GM12878 (cell line): ENCODE results near the gene MYCN. TPM values are rescaled to one million over a fixed set of nuclear protein-coding genes. Genes with fewer than 3 reads are reported as not detected.

Experiments
- ATAC-seq: fragments of 200-7000 bp; cut with Tn5 transposase; 3 replicates; pipeline ENCODE4 v1.9.1; 2020; ENCODE audit warnings: mild to moderate bottlenecking, moderate library complexity
- BruUV-seq: library from RNA; stranded (reverse); fragments of 400-500 nt; replicated peaks from 2 replicates; lab custom pipeline; 2021; lab: Mats Ljungman, UMichigan
- CTCF ChIA-PET: fragments of 300-600 bp; sonication (Branson Sonifier 250); formaldehyde crosslinking; extraction: SDS; loops from one replicate; lab custom pipeline; 2021; ENCODE audit warnings: inconsistent platforms; lab: Yijun Ruan, JAX
- POLR2A ChIA-PET: fragments of 350-600 bp; formaldehyde crosslinking; extraction: SDS; loops from one replicate; lab custom pipeline; 2021; ENCODE audit warnings: inconsistent platforms; lab: Charles Lee
- RAD21 ChIA-PET: fragments of 300-600 bp; sonication (Branson Sonifier 250); formaldehyde crosslinking; loops from one replicate; lab custom pipeline; 2023; ENCODE audit warnings: antibody characterized with exemption; ENCODE audit not compliant: unreplicated experiment; lab: Charles Lee
- SMC1A ChIA-PET: fragments of 300-600 bp; sonication (Branson Sonifier 250); formaldehyde crosslinking; loops from one replicate; lab custom pipeline; 2023; ENCODE audit not compliant: unreplicated experiment, uncharacterized antibody; lab: Charles Lee
- DNase-seq: peaks from one replicate; pipeline ENCODE4 v3.0.0-alpha.2; 2011; ENCODE audit warnings: low read depth, low spot score
- FAIRE-seq: peaks from 3 replicates; lab custom pipeline; 2011; peaks lifted over from hg19 to GRCh38; lab: Jason Lieb, UNC
- H2AFZ ChIP-seq: 2 replicates; pipeline ENCODE4 v1.6.0; 2011; ENCODE audit warnings: low read depth, low read length, control low read depth; ENCODE audit not compliant: control insufficient read depth
- H3K27ac ChIP-seq: 2 replicates; pipeline ENCODE4 v1.5.1; 2011; ENCODE audit warnings: control low read depth; ENCODE audit not compliant: control insufficient read depth, insufficient read depth
- H3K27me3 ChIP-seq, 2 experiments: replicated peaks in 1 of 2; 2 replicates each; pipeline versions ENCODE4 v1.6.0 to v1.6.1; 2011; ENCODE audit warnings: low read length in 1 of 2; ENCODE audit not compliant: control insufficient read depth in 2 of 2, insufficient read depth in 2 of 2
- H3K36me3 ChIP-seq, 2 experiments: 2 replicates each; pipeline ENCODE4 v1.5.1; 2011; ENCODE audit warnings: low read length in 1 of 2; ENCODE audit not compliant: control insufficient read depth in 2 of 2, insufficient read depth in 2 of 2
- H3K4me1 ChIP-seq: 2 replicates; pipeline ENCODE4 v1.6.1; 2011; ENCODE audit warnings: mild to moderate bottlenecking, low read length, moderate library complexity, mixed read lengths; ENCODE audit not compliant: control insufficient read depth, insufficient read depth
- H3K4me2 ChIP-seq: 2 replicates; pipeline ENCODE4 v1.6.0; 2011; ENCODE audit warnings: control low read depth; ENCODE audit not compliant: control insufficient read depth, insufficient read depth
- H3K4me3 ChIP-seq: fragments of 200-600 bp; sonication (generic); 2 replicates; pipeline ENCODE4 v1.5.1; 2016
- H3K79me2 ChIP-seq: 2 replicates; pipeline ENCODE4 v1.6.0; 2011; ENCODE audit warnings: low read length; ENCODE audit not compliant: control insufficient read depth, insufficient read depth
- H3K9ac ChIP-seq: 2 replicates; pipeline ENCODE4 v1.8.0; 2011; ENCODE audit warnings: low read length, control low read depth, mixed read lengths; ENCODE audit not compliant: control insufficient read depth, insufficient read depth
- H3K9me3 ChIP-seq: replicated peaks from 3 replicates; pipeline ENCODE4 v1.5.1; 2011; ENCODE audit warnings: mild to moderate bottlenecking, low read length; ENCODE audit not compliant: control insufficient read depth, insufficient read depth
- H4K20me1 ChIP-seq: 2 replicates; pipeline ENCODE4 v1.6.0; 2011; ENCODE audit not compliant: control insufficient read depth, insufficient read depth
- ASH2L ChIP-seq: fragments of 300-600, 200-600 bp; sonication (generic); IDR thresholded peaks from 2 replicates; pipeline ENCODE4 v1.6.1; 2017; ENCODE audit warnings: low read depth, mild to moderate bottlenecking, borderline replicate concordance
- ATF3 ChIP-seq: IDR thresholded peaks from 2 replicates; pipeline ENCODE4 v1.6.1; 2011; ENCODE audit warnings: low read depth, mild to moderate bottlenecking, low read length, moderate library complexity, borderline replicate concordance; ENCODE audit errors: extremely low read depth
- MTA3 ChIP-seq: IDR thresholded peaks from 2 replicates; pipeline ENCODE4 v1.6.1; 2012; ENCODE audit warnings: low read length, inconsistent platforms, borderline replicate concordance
- ZNF274 ChIP-seq: IDR thresholded peaks from one replicate; pipeline ENCODE4 v1.8.0; 2011; ENCODE audit not compliant: insufficient read length, insufficient read depth
- WGBS: methylation state at CpG from one replicate; pipeline ENCODE4 v1.1.6; 2016; ENCODE audit warnings: low lambda C conversion rate; ENCODE audit not compliant: insufficient replicate concordance, insufficient coverage; ENCODE audit errors: missing lambda C conversion rate; 5-methylcytosine and 5-hydroxymethylcytosine counted together
- in situ Hi-C: fragments of 300-500 bp; cut with MboI; formaldehyde crosslinking; loops from 9 replicates; pipeline ENCODE4 v1.14.3; 2018; ENCODE audit warnings: mixed read lengths
- intact Hi-C: fragments of 100-400 bp; cut with micrococcal nuclease; formaldehyde crosslinking; loops from one replicate; pipeline ENCODE4 v1.14.2; 2022; ENCODE audit not compliant: unreplicated experiment
- polyA plus RNA-seq, 11 experiments: library from polyadenylated mRNA; depleted of rRNA in 4 of 11; unstranded in 6 of 11; stranded (reverse) in 5 of 11; fragments of >200 nt; fragmentation: Nextera tagmentation in 4 of 11; fragmentation: Illumina TruSeq in 1 of 11; extraction: Ambion mirVana in 4 of 11; extraction: Trizol in 1 of 11; gene quantifications; 1 replicate in 1 of 11; 2 replicates in 10 of 11; pipeline versions ENCODE4 v1.2.1 to v1.2.3, GENCODE V29; 2011 to 2016; ENCODE audit warnings: inconsistent platforms in 2 of 11, missing spikeins in 2 of 11, low read depth in 1 of 11
- total RNA-seq, 4 experiments: library from RNA; depleted of rRNA in 3 of 4; stranded (reverse); fragments of >200 nt in 3 of 4; fragmentation: Illumina TruSeq in 1 of 4; extraction: Trizol in 1 of 4; gene quantifications; 2 replicates each; pipeline versions ENCODE4 v1.2.1 to v1.2.3, GENCODE V29; 2013 to 2021
- TF ChIP-seq, protein P1 (sequence below): IDR thresholded peaks from 2 replicates; pipeline ENCODE4 v1.6.1; 2012; ENCODE audit warnings: low read length, inconsistent platforms
- TF ChIP-seq, protein P2 (sequence below): fragments of 450-650 bp; IDR thresholded peaks from 2 replicates; pipeline ENCODE4 v1.6.1; 2016; ENCODE audit warnings: mild to moderate bottlenecking
- TF ChIP-seq, protein P3 (sequence below): fragments of 450-650 bp; IDR thresholded peaks from 2 replicates; pipeline ENCODE4 v1.6.1; 2017; ENCODE audit warnings: mild to moderate bottlenecking, moderate library complexity

Gene MYCN
- total and polyA plus RNA-seq, 10 of the 15 experiments (the other 5 are each of a cell fraction or from before 2014, with no cell fraction given), result not detected

DNA sequence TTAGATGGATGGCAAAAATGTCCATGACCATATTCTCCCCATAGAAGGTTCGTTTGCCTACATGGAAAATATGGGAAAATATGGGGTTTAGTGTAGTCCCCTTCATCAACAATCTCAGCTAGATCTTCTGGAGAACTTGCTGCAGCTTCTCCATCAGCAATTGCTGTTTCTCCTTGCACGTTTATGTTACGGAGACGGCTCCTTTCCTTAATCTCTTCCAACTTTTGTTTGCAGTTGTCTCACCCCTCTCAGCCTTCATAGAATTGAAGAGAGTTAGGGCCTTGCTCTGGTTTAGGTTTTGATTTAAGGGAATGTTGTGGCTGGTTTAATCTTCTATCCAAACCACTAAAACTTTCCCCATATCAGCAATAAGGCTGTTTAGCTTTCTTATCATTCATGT is 28.9 kb downstream of the MYCN start:
- H3K4me3 ChIP-seq, result no peak overlapping the region
- in situ Hi-C loops, result no loop called here
- ChIA-PET POLR2A (no interaction called here), SMC1A (no interaction called here), RAD21 (no interaction called here), CTCF (no interaction called here)
- intact Hi-C loops, result no loop called here
- H3K36me3 ChIP-seq, result no peaks in the 10 kb centered on the region
- no peaks in the 10 kb centered on the region for H3K9me3 ChIP-seq
- DNase-seq (no peak), ATAC-seq (no peak), FAIRE-seq (no peak)
- H4K20me1 ChIP-seq, result no peaks in the 10 kb centered on the region
- WGBS, result 53% methylated on average over 4 of the region's 4 CpGs
- H3K27ac ChIP-seq, result no peak overlapping the region
- no peaks in the 10 kb centered on the region for H3K79me2 ChIP-seq
- H3K4me1 ChIP-seq, result no peaks in the 10 kb centered on the region
- no peak overlapping the region for H3K9ac ChIP-seq
- no TSS peak for BruUV-seq
- H3K27me3 ChIP-seq, result no peaks in the 10 kb centered on the region
- no peak overlapping the region for H2AFZ ChIP-seq
- no peak overlapping the region for H3K4me2 ChIP-seq
- TF ChIP-seq ASH2L, result no peak
- TF ChIP-seq, protein P1, sequence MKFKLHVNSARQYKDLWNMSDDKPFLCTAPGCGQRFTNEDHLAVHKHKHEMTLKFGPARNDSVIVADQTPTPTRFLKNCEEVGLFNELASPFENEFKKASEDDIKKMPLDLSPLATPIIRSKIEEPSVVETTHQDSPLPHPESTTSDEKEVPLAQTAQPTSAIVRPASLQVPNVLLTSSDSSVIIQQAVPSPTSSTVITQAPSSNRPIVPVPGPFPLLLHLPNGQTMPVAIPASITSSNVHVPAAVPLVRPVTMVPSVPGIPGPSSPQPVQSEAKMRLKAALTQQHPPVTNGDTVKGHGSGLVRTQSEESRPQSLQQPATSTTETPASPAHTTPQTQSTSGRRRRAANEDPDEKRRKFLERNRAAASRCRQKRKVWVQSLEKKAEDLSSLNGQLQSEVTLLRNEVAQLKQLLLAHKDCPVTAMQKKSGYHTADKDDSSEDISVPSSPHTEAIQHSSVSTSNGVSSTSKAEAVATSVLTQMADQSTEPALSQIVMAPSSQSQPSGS, result no peak
- no peak for TF ChIP-seq ATF3
- TF ChIP-seq, protein P2, sequence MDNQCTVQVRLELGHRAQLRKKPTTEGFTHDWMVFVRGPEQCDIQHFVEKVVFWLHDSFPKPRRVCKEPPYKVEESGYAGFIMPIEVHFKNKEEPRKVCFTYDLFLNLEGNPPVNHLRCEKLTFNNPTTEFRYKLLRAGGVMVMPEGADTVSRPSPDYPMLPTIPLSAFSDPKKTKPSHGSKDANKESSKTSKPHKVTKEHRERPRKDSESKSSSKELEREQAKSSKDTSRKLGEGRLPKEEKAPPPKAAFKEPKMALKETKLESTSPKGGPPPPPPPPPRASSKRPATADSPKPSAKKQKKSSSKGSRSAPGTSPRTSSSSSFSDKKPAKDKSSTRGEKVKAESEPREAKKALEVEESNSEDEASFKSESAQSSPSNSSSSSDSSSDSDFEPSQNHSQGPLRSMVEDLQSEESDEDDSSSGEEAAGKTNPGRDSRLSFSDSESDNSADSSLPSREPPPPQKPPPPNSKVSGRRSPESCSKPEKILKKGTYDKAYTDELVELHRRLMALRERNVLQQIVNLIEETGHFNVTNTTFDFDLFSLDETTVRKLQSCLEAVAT, result no peak
- TF ChIP-seq MTA3, result no peak
- TF ChIP-seq, protein P3, sequence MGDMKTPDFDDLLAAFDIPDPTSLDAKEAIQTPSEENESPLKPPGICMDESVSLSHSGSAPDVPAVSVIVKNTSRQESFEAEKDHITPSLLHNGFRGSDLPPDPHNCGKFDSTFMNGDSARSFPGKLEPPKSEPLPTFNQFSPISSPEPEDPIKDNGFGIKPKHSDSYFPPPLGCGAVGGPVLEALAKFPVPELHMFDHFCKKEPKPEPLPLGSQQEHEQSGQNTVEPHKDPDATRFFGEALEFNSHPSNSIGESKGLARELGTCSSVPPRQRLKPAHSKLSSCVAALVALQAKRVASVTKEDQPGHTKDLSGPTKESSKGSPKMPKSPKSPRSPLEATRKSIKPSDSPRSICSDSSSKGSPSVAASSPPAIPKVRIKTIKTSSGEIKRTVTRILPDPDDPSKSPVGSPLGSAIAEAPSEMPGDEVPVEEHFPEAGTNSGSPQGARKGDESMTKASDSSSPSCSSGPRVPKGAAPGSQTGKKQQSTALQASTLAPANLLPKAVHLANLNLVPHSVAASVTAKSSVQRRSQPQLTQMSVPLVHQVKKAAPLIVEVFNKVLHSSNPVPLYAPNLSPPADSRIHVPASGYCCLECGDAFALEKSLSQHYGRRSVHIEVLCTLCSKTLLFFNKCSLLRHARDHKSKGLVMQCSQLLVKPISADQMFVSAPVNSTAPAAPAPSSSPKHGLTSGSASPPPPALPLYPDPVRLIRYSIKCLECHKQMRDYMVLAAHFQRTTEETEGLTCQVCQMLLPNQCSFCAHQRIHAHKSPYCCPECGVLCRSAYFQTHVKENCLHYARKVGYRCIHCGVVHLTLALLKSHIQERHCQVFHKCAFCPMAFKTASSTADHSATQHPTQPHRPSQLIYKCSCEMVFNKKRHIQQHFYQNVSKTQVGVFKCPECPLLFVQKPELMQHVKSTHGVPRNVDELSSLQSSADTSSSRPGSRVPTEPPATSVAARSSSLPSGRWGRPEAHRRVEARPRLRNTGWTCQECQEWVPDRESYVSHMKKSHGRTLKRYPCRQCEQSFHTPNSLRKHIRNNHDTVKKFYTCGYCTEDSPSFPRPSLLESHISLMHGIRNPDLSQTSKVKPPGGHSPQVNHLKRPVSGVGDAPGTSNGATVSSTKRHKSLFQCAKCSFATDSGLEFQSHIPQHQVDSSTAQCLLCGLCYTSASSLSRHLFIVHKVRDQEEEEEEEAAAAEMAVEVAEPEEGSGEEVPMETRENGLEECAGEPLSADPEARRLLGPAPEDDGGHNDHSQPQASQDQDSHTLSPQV, result no peak
- TF ChIP-seq ZNF274, result no peak
